ENCODE measurements around the gene ZNF74. TPM values are rescaled to one million over a fixed set of nuclear protein-coding genes. Genes with fewer than 3 reads are reported as not detected.

Gene ZNF74
- 5.0 and 5.1 TPM in 2 replicates for total RNA-seq

DNA sequence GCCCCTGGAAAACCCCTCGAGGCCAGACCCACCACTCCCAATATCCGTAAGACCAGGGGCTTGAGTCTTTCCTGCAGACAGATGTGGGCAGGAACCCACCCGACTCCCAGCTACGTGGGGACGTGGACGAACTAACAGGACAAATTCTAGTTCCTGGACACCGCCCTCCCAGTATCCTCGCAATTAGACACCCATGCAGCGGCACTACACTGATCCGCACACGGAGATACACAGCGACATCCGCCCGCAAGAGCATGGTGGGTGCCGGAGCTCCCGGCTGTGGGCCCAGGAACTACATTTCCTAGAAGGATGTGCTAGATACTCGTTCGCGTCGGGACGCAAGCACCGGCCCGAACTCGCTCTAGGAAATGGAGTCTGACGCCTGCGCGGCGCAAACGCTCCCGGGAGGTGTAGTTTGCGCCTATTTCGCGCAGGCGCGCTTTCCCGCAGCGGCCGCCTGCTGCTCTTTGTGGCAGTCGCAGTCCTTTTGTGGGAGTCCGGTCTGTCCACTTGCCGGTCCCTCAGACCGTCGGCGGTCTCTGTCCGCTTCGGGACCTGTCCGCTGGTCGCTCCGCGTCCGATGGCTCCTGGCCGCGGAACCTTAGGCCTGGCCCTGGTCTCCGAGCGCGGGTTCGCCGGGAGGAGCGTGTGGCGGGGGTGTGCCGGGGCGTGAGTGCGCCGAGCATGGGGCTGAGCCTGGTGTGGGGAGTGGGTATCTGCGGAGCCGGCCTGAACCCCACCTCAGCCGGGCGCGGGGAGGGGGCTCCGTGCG is at the start of gene ZNF74:
TSS of gene ZNF74 (plus strand) at position 447 of the 772 bp plus-strand sequence. CDS start 478 bp downstream, outside the sequence.

DNA sequence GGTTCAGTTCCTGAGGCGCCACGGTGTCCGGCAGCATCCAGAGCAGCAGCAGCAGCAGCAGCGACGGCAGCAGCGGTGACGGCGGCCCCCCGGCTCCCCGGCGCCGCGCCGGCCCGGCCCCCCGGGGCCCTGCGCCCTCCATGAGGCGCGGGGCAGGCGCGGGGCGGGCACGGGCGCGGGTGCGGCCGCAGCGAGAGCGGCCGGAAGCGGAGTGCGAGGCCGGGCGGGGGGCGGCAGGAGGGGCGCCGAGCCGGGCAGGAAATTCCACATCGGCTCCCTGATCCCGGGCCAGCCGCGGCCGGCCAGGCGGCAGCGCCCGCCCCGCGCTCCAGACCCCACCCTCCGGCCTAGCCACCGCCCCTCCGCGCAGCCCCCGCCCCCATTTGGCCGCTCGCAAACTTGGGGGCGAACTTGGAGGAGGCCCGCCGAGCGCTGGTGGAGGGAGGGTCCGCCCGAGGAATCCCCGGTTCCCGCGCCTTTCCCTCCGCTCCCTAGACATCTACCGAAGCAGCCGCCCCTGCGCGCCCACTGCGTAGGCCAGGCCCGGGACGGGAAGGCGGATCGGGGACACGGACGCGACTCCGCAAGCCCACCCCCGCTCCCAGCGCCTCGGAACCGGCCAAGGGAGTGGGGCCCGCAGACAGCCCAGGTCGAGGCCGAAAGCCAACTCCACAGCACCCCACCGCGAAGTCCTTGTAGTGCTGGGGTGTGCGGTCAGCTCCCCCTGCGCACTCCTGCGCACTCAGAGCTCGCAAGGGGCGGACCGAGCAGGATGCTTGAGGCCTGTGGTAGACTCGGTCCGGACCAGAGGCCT is 43.9 kb downstream of the ZNF74 start, which contains the start of gene SCARF2:
TSS of gene SCARF2 (minus strand) at position 213 of the 814 bp plus-strand sequence. CDS start at position 142, 71 bp downstream.

Other genes starting within 250 kb of the ZNF74 start
- 1.7 and 3.5 TPM in 2 replicates for gene CCDC188, start 243.1 kb upstream of the ZNF74 start, total RNA-seq
- gene RTN4R, start 125.8 kb upstream of the ZNF74 start, total RNA-seq: 0.12 and 0.13 TPM in 2 replicates
- 63.2 and 65.3 TPM in 2 replicates for gene DGCR6L, start 74.1 kb upstream of the ZNF74 start, total RNA-seq
- 22.6 and 26.4 TPM in 2 replicates for gene SCARF2, start 43.7 kb downstream of the ZNF74 start, total RNA-seq
- 30.0 and 31.8 TPM in 2 replicates for gene KLHL22, start 101.6 kb downstream of the ZNF74 start, total RNA-seq
- 25.9 and 30.3 TPM in 2 replicates for gene MED15, start 113.5 kb downstream of the ZNF74 start, total RNA-seq